Stimulated activated CD8-positive, alpha-beta memory T cell treated with anti-CD3 and anti-CD28 coated beads, Interleukin-12 subunit alpha, Interleukin-12 subunit beta, amount 100 ng/mL, for 24 hours (primary cell): ENCODE measurements around the gene MAST4.

Experiments used
- DNase-seq: peaks from one replicate; pipeline ENCODE4 v3.0.0-alpha.2; 2020; ENCODE audit errors: extremely low read depth

Gene MAST4

GRCh38 chr5:67015541-67016191 is 419.5 kb downstream of the MAST4 start:
- no peak for DNase-seq

GRCh38 chr5:67019065-67019845 is 423.1 kb downstream of the MAST4 start:
- DNase-seq = no peak

GRCh38 chr5:67020096-67020615 is 424.0 kb downstream of the MAST4 start:
- DNase-seq = no peak

GRCh38 chr5:67021031-67021430 is 424.8 kb downstream of the MAST4 start:
- DNase-seq = no peak

- DNase-seq = no peak
These were observed 425.3 kb downstream of the MAST4 start for GRCh38 chr5:67021521-67021920.

- no peak for DNase-seq
These were observed 425.8 kb downstream of the MAST4 start for GRCh38 chr5:67021962-67022361.

GRCh38 chr5:67025457-67025856 is 429.3 kb downstream of the MAST4 start:
- no peak for DNase-seq

- DNase-seq = no peak
These were observed 430.1 kb downstream of the MAST4 start for GRCh38 chr5:67026278-67026677.

- DNase-seq = no peak
These were observed 431.0 kb downstream of the MAST4 start for GRCh38 chr5:67027171-67027570.

GRCh38 chr5:67028371-67028770 is 432.2 kb downstream of the MAST4 start:
- no peak for DNase-seq

- DNase-seq = no peak
These were observed 432.7 kb downstream of the MAST4 start for GRCh38 chr5:67028941-67029340.

- no peak for DNase-seq
These were observed 433.3 kb downstream of the MAST4 start for GRCh38 chr5:67029481-67029880.

GRCh38 chr5:67030289-67031056 is 434.3 kb downstream of the MAST4 start:
- DNase-seq = no peak

GRCh38 chr5:67031057-67031443 is 434.9 kb downstream of the MAST4 start:
- DNase-seq = no peak

- no peak for DNase-seq
These were observed 435.5 kb downstream of the MAST4 start for GRCh38 chr5:67031692-67032091.

- DNase-seq = no peak
These were observed 436.9 kb downstream of the MAST4 start for GRCh38 chr5:67032921-67033664.

GRCh38 chr5:67033880-67034651 is 437.9 kb downstream of the MAST4 start:
- DNase-seq = no peak

GRCh38 chr5:67035098-67035740 is 439.0 kb downstream of the MAST4 start:
- DNase-seq = no peak

GRCh38 chr5:67037171-67037570 is 441.0 kb downstream of the MAST4 start:
- no peak for DNase-seq

- DNase-seq = no peak
These were observed 442.8 kb downstream of the MAST4 start for GRCh38 chr5:67038817-67039603.
